Vagina (tissue), 2 donors: Measurements from ENCODE around the gene SCAF4.

Source experiments
- CTCF ChIP-seq, 3 experiments: fragments of 450-650 bp in 2 of 3; fragments of 200-600 bp in 1 of 3; sonication (generic) in 1 of 3; IDR thresholded peaks; one replicate each; pipeline ENCODE4 v1.5.1; 2017 to 2019; ENCODE audit warnings: antibody characterized with exemption in 3 of 3, mild to moderate bottlenecking in 2 of 3, moderate library complexity in 2 of 3
- POLR2A ChIP-seq, 2 donors: fragments of 450-650 bp; IDR thresholded peaks; one replicate each; pipeline ENCODE4 v1.6.1; 2017; ENCODE audit warnings: antibody characterized with exemption in 2 of 2, mild to moderate bottlenecking in 2 of 2, moderate library complexity in 2 of 2
- POLR2AphosphoS5 ChIP-seq, 2 donors: sonication (generic); formaldehyde crosslinking; IDR thresholded peaks; one replicate each; pipeline ENCODE4 v1.9.0; 2017; ENCODE audit warnings: antibody characterized with exemption in 2 of 2, mild to moderate bottlenecking in 2 of 2, low read depth in 1 of 2; ENCODE audit not compliant: insufficient read depth in 1 of 2

DNA sequence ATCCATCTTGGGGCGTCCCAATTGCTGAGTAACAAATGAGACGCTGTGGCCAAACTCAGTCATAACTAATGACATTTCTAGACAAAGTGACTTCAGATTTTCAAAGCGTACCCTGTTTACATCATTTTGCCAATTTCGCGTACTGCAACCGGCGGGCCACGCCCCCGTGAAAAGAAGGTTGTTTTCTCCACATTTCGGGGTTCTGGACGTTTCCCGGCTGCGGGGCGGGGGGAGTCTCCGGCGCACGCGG, 72.7 kb downstream of the SCAF4 start:
- no peak for TF ChIP-seq POLR2A (IDR thresholded peaks at IDR 0.05)
- peak in 1 of 3 experiments; percentile 2 for TF ChIP-seq CTCF (IDR thresholded peaks at IDR 0.05)
- peak in 1 of 2 donors; percentile 40 for TF ChIP-seq POLR2AphosphoS5 (IDR thresholded peaks at IDR 0.05; ENCODE audit: insufficient read depth in 1 of 2, low read depth in 1 of 2)
